Tibial artery (tissue), 4 donors: Measurements from ENCODE around the gene CD40LG.

Experiments used
- DNase-seq, 2 donors: peaks; one replicate each; pipeline ENCODE4 v3.0.0-alpha.2; 2019
- H3K27ac ChIP-seq, 2 donors: fragments of 200-600 bp; sonication (generic) in 1 of 2; 1 replicate in 1 of 2; 2 replicates in 1 of 2; pipeline ENCODE4 v1.5.1; 2018 to 2019; ENCODE audit warnings: mild to moderate bottlenecking in 1 of 2
- H3K27me3 ChIP-seq, 2 donors: fragments of 200-600 bp; sonication (generic) in 1 of 2; one replicate each; pipeline versions ENCODE4 v1.5.1 to v1.6.0; 2016 to 2019
- H3K36me3 ChIP-seq, 3 donors: fragments of 200-600 bp; sonication (generic) in 2 of 3; one replicate each; pipeline ENCODE4 v1.5.1; 2016 to 2019; ENCODE audit warnings: mild to moderate bottlenecking in 2 of 3
- H3K4me1 ChIP-seq, 4 donors: fragments of 200-600 bp; sonication (generic) in 2 of 4; 1 replicate in 3 of 4; 2 replicates in 1 of 4; pipeline ENCODE4 v1.5.1; 2016 to 2019
- H3K4me3 ChIP-seq, 2 donors: fragments of 200-600 bp; sonication (generic) in 1 of 2; 1 replicate in 1 of 2; 2 replicates in 1 of 2; pipeline ENCODE4 v1.5.1; 2018 to 2019; ENCODE audit warnings: mild to moderate bottlenecking in 2 of 2
- H3K9me3 ChIP-seq, 3 donors: fragments of 200-600 bp; sonication (generic) in 1 of 3; one replicate each; pipeline ENCODE4 v1.5.1; 2016 to 2019
- intact Hi-C: fragments of 100-400 bp; cut with DNase I; formaldehyde crosslinking; loops from one replicate; pipeline ENCODE4 v1.15.0; 2023; ENCODE audit warnings: low total_unique reads
- TF ChIP-seq, protein P1 (sequence below), 2 experiments: fragments of 200-600 bp in 1 of 2; fragments of 450-650 bp in 1 of 2; IDR thresholded peaks; one replicate each; pipeline ENCODE4 v1.5.1; 2017 to 2019; ENCODE audit warnings: antibody characterized with exemption in 2 of 2, mild to moderate bottlenecking in 1 of 2, moderate library complexity in 1 of 2

The CD40LG gene

DNA sequence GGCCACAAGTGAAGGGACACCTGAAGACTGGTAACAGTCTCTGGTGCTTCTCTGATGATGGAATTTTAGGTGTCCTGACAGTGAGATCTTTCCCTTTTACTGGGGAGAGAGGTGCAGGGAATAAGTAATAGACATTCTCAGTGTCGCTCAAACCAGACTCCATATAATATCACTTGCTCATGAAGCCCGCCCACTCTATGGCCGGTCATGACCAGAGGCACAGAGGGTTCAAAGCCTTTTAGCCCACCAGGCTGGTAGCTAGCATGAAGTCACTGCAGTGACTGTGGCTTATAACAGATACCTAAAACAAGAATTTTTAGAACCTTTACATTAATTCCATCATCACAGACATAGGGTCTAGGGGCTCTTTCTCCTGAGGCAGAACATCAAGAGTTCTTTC lies 2.9 kb downstream of the CD40LG start:
- Histone ChIP-seq H3K27me3 (no peaks in the 10 kb centered on the region), H3K4me3 (no peak overlapping the region), H3K4me1 (no peaks in the 10 kb centered on the region), H3K27ac (no peak overlapping the region), H3K9me3 (no peaks in the 10 kb centered on the region), H3K36me3 (no peaks in the 10 kb centered on the region)
- intact Hi-C loops, result no loop called here
- no peak for DNase-seq
- TF ChIP-seq, protein P1, sequence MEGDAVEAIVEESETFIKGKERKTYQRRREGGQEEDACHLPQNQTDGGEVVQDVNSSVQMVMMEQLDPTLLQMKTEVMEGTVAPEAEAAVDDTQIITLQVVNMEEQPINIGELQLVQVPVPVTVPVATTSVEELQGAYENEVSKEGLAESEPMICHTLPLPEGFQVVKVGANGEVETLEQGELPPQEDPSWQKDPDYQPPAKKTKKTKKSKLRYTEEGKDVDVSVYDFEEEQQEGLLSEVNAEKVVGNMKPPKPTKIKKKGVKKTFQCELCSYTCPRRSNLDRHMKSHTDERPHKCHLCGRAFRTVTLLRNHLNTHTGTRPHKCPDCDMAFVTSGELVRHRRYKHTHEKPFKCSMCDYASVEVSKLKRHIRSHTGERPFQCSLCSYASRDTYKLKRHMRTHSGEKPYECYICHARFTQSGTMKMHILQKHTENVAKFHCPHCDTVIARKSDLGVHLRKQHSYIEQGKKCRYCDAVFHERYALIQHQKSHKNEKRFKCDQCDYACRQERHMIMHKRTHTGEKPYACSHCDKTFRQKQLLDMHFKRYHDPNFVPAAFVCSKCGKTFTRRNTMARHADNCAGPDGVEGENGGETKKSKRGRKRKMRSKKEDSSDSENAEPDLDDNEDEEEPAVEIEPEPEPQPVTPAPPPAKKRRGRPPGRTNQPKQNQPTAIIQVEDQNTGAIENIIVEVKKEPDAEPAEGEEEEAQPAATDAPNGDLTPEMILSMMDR (IDR thresholded peaks at IDR 0.05), result no peak

DNA sequence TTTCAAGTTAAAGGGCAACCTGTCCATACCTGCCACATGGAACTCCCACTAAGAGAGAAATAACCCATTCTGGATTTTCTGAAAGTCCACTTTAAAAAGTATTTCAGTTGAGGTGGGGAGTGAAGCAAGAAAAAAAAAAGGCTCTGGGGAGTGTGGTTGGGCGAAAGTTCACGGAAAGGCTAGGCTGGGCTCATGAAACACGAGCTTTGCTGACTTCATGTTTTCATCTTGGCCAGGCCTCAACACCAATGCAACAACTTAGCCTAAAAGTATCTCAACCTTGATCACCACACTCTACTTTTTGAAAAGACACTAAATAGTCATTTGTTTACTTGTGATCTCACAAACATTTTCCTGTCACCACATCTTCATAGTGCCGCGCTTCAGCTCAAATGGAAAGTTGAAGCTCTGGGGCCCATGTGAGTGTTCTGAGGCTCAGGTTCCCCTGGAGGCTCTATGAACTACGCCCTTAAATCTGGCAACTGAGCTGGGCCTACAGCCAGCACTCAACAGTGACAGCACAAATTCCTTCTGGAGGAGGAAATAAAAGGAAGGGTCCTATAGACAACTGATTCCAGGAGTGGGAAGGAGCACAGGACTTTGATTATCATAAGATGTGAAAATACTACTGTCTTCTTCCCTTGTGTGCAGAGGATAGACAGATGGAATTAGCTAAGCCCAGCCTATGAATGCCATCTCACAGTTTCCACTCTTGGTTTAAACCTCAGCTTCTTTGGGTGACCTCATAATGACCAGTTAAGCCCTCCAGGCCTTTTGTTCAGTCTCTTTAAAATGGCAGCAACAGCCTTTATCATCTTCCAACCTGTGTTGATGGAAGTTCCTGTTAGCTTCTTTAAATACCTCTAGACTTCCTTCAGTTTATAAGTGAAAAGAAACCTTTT lies 5.1 kb downstream of the CD40LG start:
- TF ChIP-seq, protein P1 (IDR thresholded peaks at IDR 0.05), result no peak
- intact Hi-C loops, result no loop called here

DNA sequence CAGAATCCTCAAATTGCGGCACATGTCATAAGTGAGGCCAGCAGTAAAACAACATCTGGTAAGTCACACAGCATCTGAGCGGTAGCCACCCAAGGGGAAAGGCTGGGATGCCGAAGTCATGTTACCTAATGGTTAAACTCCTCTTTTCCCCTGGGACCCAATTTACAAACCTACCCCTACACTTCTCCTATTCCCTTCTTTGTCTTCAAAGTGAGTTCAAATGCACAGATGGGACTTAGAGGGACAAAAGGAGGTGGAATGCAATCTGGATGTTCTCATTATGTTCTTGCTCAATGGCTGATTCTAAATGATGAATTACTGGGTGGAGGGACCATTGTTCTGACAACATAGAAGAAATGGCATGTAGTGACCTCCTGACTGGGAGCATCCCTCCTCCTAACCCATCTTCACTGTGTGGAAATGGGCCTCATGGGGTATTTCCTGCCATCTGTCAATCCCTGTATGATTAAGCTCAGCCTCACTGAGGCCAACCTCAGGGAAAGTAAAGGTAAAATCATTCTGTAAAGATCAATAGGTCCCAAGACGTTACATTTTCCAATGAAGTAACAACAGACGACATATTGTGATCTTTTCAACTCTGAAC lies 8.5 kb downstream of the CD40LG start:
- no peaks in the 10 kb centered on the region for H3K36me3 ChIP-seq
- no peaks in the 10 kb centered on the region for H3K9me3 ChIP-seq
- TF ChIP-seq, protein P1 (IDR thresholded peaks at IDR 0.05), result no peak
- H3K4me1 ChIP-seq, result no peaks in the 10 kb centered on the region
- H3K27me3 ChIP-seq, result no peaks in the 10 kb centered on the region
- intact Hi-C loops, result no loop called here
- no peak for DNase-seq
- H3K4me3 ChIP-seq, result no peak overlapping the region
- H3K27ac ChIP-seq, result no peak overlapping the region

More for the DNA sequence above, 5.1 kb downstream of the CD40LG start:
- H3K4me1 ChIP-seq, result no peaks in the 10 kb centered on the region
- H3K27ac ChIP-seq, result no peak overlapping the region
- DNase-seq, result peak in 1 of 2 donors; percentile 20
- no peaks in the 10 kb centered on the region for H3K36me3 ChIP-seq
- no peaks in the 10 kb centered on the region for H3K27me3 ChIP-seq
- H3K9me3 ChIP-seq, result no peaks in the 10 kb centered on the region
- H3K4me3 ChIP-seq, result no peak overlapping the region

DNA sequence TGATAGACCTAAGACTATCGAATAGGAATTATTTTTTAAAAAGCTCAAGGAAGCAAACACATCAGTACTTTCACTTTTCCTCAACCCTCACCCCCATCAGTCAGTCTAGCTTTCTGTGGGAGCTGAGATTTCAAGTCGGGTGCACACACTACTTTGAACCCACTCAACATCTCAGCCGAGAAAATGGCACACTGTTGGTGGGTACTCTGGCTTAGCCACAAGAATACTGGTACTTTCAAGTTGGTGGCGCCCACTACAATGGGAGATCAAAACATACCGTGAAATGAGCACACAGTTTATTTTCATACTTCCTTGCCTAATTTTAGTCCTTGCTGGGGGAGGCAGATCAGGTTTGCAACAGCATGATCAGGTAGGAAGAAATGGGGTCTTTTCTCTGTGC lies 10.2 kb downstream of the CD40LG start:
- Histone ChIP-seq H3K4me1 (no peaks in the 10 kb centered on the region), H3K27me3 (no peaks in the 10 kb centered on the region), H3K36me3 (no peaks in the 10 kb centered on the region), H3K27ac (no peak overlapping the region), H3K9me3 (no peaks in the 10 kb centered on the region), H3K4me3 (no peak overlapping the region)
- no peak for DNase-seq
- TF ChIP-seq, protein P1 (IDR thresholded peaks at IDR 0.05), result no peak
- intact Hi-C loops, result no loop called here

DNA sequence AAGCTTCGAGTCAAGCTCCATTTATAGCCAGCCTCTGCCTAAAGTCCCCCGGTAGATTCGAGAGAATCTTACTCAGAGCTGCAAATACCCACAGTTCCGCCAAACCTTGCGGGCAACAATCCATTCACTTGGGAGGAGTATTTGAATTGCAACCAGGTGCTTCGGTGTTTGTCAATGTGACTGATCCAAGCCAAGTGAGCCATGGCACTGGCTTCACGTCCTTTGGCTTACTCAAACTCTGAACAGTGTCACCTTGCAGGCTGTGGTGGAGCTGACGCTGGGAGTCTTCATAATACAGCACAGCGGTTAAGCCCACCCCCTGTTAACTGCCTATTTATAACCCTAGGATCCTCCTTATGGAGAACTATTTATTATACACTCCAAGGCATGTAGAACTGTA lies 11.2 kb downstream of the CD40LG start:
- intact Hi-C loops, result no loop called here
- H3K27ac ChIP-seq, result no peak overlapping the region
- no peaks in the 10 kb centered on the region for H3K4me1 ChIP-seq
- TF ChIP-seq, protein P1 (IDR thresholded peaks at IDR 0.05), result no peak
- no peak for DNase-seq
- H3K9me3 ChIP-seq, result no peaks in the 10 kb centered on the region
- H3K4me3 ChIP-seq, result no peak overlapping the region
- no peaks in the 10 kb centered on the region for H3K27me3 ChIP-seq
- no peaks in the 10 kb centered on the region for H3K36me3 ChIP-seq
